Glomerular endothelial cell (primary cell): ENCODE results near the gene HMGCL. TPM values are rescaled to one million over a fixed set of nuclear protein-coding genes. Genes with fewer than 3 reads are reported as not detected.
"Not testable (repeated sequence)": the region's sequence is repeated elsewhere in the genome, so short reads cannot be mapped to it uniquely, and the experiment has no call there.

Experiments used
- DNase-seq: peaks from one replicate; pipeline ENCODE4 v3.0.0-alpha.2; 2011; ENCODE audit warnings: low read depth, low spot score; ENCODE audit errors: extremely low read depth
- total RNA-seq: library from RNA; depleted of rRNA; stranded (reverse); fragments of >200 nt; gene quantifications from 2 replicates; pipeline ENCODE4 v1.2.3, GENCODE V29; 2015

Gene HMGCL
- 40.4 and 66.4 TPM in 2 replicates for total RNA-seq

- DNase-seq, result no peak
Observed at GRCh38 chr1:23825076-23825761, at the start of gene HMGCL. Gene HMGCL (minus strand): TSS chr1:23825429. CDS start chr1:23825415, 14 bp downstream.

- DNase-seq, result no peak
Observed at GRCh38 chr1:23872421-23872820, 47.2 kb upstream of the HMGCL start.

GRCh38 chr1:23869051-23869450, 43.8 kb upstream of the HMGCL start:
- DNase-seq, result no peak

GRCh38 chr1:23868557-23869016, 43.4 kb upstream of the HMGCL start:
- DNase-seq, result no peak

GRCh38 chr1:23867895-23868556, 42.8 kb upstream of the HMGCL start, which contains the start of gene FUCA1:
Gene FUCA1 (minus strand): TSS chr1:23868290. CDS start chr1:23868286, 4 bp downstream.
- peak; percentile 22 for DNase-seq

- DNase-seq, result no peak
Observed at GRCh38 chr1:23867542-23867894, 42.3 kb upstream of the HMGCL start.

GRCh38 chr1:23865543-23865930, 40.3 kb upstream of the HMGCL start:
- DNase-seq, result no peak

- DNase-seq, result no peak
Observed at GRCh38 chr1:23864801-23865542, 39.7 kb upstream of the HMGCL start.

- no peak for DNase-seq
Observed at GRCh38 chr1:23862640-23863039, 37.4 kb upstream of the HMGCL start.

GRCh38 chr1:23854568-23854967, 29.3 kb upstream of the HMGCL start:
- DNase-seq, result no peak

GRCh38 chr1:23853124-23853523, 27.9 kb upstream of the HMGCL start:
- DNase-seq, result not testable (repeated sequence)

- DNase-seq, result not testable (repeated sequence)
Observed at GRCh38 chr1:23851406-23851805, 26.2 kb upstream of the HMGCL start.

GRCh38 chr1:23848673-23849616, 23.7 kb upstream of the HMGCL start:
- DNase-seq, result no peak

GRCh38 chr1:23847482-23848095, 22.4 kb upstream of the HMGCL start:
- DNase-seq, result not testable (repeated sequence)

GRCh38 chr1:23845163-23845562, 19.9 kb upstream of the HMGCL start:
- DNase-seq, result no peak

- no peak for DNase-seq
Observed at GRCh38 chr1:23843644-23844043, 18.4 kb upstream of the HMGCL start.

- no peak for DNase-seq
Observed at GRCh38 chr1:23838401-23838866, 13.2 kb upstream of the HMGCL start.

- DNase-seq, result no peak
Observed at GRCh38 chr1:23837908-23838307, 12.7 kb upstream of the HMGCL start.

- no peak for DNase-seq
Observed at GRCh38 chr1:23836037-23836436, 10.8 kb upstream of the HMGCL start.

GRCh38 chr1:23834156-23834555, 8.9 kb upstream of the HMGCL start:
- not testable (repeated sequence) for DNase-seq
